Skeletal muscle tissue (tissue), 5 donors: ENCODE data around the gene BOD1L1. TPM values are rescaled to one million over a fixed set of nuclear protein-coding genes. Genes with fewer than 3 reads are reported as not detected.
A peak's percentile ranks its signal among the peaks of the same experiment; 100 is the strongest.

Experiments used
- H3K27ac ChIP-seq: one replicate; pipeline ENCODE4 v1.7.0; 2013; ENCODE audit warnings: mild to moderate bottlenecking, low read depth, low read length, inconsistent platforms
- H3K27me3 ChIP-seq, 3 donors: one replicate each; pipeline ENCODE4 v1.7.0; 2013; ENCODE audit warnings: low read length in 3 of 3; ENCODE audit not compliant: control insufficient read depth in 3 of 3, insufficient read depth in 3 of 3
- H3K36me3 ChIP-seq, 3 donors: one replicate each; pipeline ENCODE4 v1.7.0; 2013; ENCODE audit warnings: low read length in 3 of 3; ENCODE audit not compliant: control insufficient read depth in 3 of 3, insufficient read depth in 3 of 3
- H3K4me1 ChIP-seq, 3 donors: one replicate each; pipeline ENCODE4 v1.7.0; 2013; ENCODE audit warnings: low read length in 3 of 3, mild to moderate bottlenecking in 3 of 3; ENCODE audit not compliant: control insufficient read depth in 3 of 3, insufficient read depth in 3 of 3
- H3K4me3 ChIP-seq, 3 donors: one replicate each; pipeline ENCODE4 v1.7.0; 2013; ENCODE audit warnings: low read length in 3 of 3
- H3K9ac ChIP-seq, 3 donors: one replicate each; pipeline ENCODE4 v1.7.0; 2013; ENCODE audit warnings: low read length in 3 of 3, mild to moderate bottlenecking in 3 of 3, moderate library complexity in 2 of 3, low read depth in 1 of 3
- H3K9me3 ChIP-seq, 3 donors: one replicate each; pipeline ENCODE4 v1.7.0; 2013; ENCODE audit warnings: low read length in 3 of 3; ENCODE audit not compliant: control insufficient read depth in 3 of 3
- small RNA-seq: library from RNA; depleted of rRNA; stranded (forward); fragments of <200 nt; gene quantifications from one replicate; pipeline ENCODE3, GENCODE V24; 2014
- total RNA-seq: library from RNA; depleted of rRNA; stranded (reverse); fragments of >200 nt; gene quantifications from one replicate; pipeline ENCODE4 v1.2.3, GENCODE V29; 2014
- donor health status: Osteomylitis.

Gene BOD1L1
- total RNA-seq, 1 donor from 2014 or later, result 15.1 TPM

DNA sequence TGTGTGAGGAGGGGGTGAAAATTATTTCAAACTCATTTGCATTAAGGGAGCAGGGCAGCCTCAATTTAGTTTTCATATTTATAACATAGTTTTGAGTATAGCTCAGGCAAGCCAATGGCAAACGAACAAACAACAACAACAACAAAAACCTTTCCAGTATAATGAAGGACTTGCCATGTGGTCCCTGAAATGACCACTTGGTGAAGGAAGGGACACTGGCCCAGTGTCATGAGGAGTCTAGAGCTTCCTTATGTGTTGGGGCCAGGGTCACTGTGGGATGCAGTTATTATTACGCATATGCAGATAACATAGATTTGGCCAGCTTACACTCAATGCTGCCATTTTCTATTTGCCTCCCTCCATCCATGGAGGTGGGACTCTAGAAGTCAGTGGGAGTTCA lies 106.5 kb downstream of the BOD1L1 start:
- H3K4me3 ChIP-seq, result no peak overlapping the region
- H3K9ac ChIP-seq, result no peak overlapping the region
- H3K36me3 ChIP-seq, result peaks cover 0 to 3% (median 0%) of the 10 kb centered on the region in 3 donors
- H3K27ac ChIP-seq, result no peak overlapping the region
- H3K27me3 ChIP-seq, result peaks cover 46 to 50% (median 49%) of the 10 kb centered on the region in 3 donors
- H3K9me3 ChIP-seq, result peaks cover 7 to 8% (median 8%) of the 10 kb centered on the region in 3 donors
- H3K4me1 ChIP-seq, result peaks cover 2 to 6% (median 5%) of the 10 kb centered on the region in 3 donors

Small RNA genes lying within 50 kb of the gene (small RNA-seq; reads per million reads assigned to genes)
- gene MIR5091, result 0.30 reads per million, percentile 31 among the genes with 10 or more reads in this experiment

Other genes starting within 250 kb of the BOD1L1 start
- 18.8 TPM for gene RAB28, start 143.4 kb downstream of the BOD1L1 start, total RNA-seq
- gene NKX3-2, start 83.2 kb downstream of the BOD1L1 start, total RNA-seq, result under 0.01 TPM